ENCODE data around the gene CEP112.

GRCh38 chr17:65867014-65867413 is 324.9 kb downstream of the CEP112 start:
- TF ChIP-seq SUZ12 (IDR thresholded peaks at IDR 0.05) = no peak
- no peak for TF ChIP-seq FOXM1 (IDR thresholded peaks at IDR 0.05; ENCODE audit: borderline replicate concordance)
- no peak for TF ChIP-seq ARNT (IDR thresholded peaks at IDR 0.05)
- no peak for TF ChIP-seq HDGF (IDR thresholded peaks at IDR 0.05; ENCODE audit: borderline replicate concordance)
- TF ChIP-seq FOXA1 (IDR thresholded peaks at IDR 0.05) = no peak

Measured in HEK293T (cell line).